Left hindlimb (tissue), 1 donor: ENCODE results near the gene MARCKS.
A peak's percentile ranks its signal among the peaks of the same experiment; 100 is the strongest.

Source experiments
- DNase-seq: peaks from one replicate; pipeline ENCODE4 v3.0.0-alpha.2; 2018

The MARCKS gene

DNA sequence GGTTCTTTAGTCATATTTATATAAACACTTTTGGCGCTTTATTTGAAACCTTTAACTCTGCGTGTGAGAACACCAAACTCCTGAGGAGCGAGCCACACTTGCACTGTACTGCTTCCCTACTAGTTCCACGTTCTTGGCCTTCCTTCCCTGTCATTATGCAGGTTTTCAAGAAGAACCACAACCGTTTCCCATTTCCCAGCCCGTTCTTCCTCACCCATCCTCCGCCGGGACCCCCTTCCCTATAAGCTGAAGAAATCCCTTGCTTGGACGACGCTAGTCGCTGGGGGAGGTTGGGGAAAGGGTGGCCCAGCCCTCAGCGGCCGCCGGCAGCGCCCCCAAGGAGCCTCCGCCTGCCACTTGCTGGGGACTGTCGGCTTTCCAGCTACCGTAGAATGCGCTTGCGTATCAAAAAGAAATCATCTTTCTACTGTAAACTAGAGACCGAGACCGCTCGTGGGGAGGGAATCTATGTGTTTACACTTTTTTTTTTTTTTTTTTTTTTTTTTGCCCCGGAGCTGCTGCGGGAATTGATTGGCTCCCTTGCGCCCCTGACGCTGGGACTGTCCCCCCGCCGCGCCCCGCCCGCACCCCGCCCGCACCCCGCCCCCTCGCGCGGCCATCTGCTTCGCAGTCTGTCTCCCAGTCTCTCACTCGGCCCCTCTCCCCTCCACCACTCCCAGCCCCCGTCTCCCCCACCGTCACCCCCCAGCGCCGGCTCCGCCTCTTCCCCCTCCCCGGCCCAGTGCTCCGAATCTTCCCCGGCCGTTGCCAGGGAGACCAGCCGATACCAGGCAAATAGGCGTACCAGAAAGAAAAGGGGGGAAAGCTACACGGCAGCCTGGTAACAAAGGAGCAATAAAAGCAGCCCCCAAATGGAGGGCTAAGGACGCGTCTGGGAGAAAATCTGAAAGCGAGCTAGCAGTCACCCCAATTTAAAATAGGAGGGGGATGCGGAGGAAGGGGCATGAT lies 2.3 kb upstream of the MARCKS start:
- DNase-seq: peak; percentile 97

DNA sequence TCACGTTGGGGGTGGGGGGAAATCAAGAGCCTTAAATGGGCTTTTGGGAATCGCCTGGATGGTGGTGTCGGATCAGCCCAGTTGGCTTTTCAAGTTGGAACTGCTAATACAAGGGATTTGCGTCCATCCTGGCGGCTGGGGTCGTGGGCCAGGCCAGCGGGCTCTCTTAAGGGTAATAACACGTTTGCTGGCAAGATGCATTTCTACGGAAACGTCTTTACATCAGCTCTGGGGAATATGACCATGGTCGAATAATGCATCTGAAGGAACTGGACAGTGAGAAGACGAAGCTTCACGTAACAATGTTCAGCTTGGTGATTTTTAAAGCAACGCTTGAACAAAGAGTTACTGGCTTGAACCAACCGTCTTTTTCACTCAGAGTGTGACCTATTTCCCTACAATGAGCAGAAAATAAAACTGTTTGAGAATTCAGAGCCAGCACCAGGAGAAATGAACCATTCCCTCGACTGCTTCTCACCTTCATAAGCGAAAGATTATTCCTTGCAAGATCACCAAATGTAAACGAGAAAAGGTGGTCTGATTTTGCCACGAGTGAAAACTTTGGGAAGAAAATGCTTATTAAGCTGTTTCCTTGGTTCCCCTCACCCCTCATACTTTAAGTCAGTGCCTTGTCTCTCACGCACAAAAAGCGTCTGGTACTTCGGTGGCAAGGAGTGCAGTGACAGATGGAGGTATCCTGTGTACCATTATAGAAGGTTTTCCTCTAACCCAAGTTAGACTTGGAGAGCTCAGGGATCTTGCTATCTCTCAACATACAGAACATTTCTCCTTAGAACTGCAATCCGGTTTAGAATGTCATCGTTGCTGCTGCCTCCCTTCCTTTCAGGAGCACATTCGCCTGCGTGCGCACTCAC lies 1.4 kb upstream of the MARCKS start:
- peak; percentile 63 for DNase-seq

DNA sequence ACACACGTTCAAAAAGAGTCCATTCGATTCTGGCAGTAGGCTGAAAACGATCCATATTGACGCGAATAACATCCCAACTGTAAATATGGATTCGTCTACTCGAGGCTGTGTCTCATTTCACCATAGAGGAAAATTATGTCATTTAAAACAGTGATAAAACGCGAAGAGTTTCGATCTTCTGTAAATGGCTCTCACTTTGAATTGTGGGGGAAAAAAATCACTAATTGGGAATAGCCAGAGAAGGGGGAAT lies 845 bp upstream of the MARCKS start:
- DNase-seq: no peak

DNA sequence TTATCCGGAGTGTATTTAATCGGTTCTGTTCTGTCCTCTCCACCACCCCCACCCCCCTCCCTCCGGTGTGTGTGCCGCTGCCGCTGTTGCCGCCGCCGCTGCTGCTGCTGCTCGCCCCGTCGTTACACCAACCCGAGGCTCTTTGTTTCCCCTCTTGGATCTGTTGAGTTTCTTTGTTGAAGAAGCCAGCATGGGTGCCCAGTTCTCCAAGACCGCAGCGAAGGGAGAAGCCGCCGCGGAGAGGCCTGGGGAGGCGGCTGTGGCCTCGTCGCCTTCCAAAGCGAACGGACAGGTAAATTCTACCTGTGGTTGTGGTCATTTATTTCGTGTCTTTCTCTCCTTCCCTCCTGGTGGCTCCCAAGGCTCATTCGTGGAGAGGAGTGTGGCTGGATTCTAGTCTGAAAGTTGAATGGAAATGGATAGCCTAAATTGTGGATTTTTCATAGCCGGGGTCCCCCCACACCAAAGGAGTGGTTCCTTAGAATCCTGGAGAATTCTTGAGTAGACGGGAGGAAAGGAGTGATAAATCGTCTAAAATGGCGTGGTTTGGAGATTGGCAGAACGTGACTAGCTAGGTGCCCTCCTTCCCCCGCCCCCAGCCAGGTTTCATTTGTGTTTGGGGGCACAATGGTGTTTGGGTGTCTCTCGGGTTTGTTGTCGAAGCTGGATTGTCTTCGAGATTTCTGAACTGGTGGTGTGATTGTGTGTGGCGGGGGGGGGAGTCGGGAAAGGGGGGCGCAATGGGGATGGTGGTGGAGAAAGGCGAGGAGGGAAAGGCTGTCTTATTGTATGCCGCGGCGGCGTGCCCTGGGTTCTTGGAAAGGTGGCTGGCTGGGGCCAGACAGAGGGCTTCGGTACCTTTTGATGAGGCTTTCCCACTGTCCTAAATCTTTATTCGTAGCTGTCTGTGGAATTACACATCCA lies 673 bp downstream of the MARCKS start:
- DNase-seq: peak; percentile 86

DNA sequence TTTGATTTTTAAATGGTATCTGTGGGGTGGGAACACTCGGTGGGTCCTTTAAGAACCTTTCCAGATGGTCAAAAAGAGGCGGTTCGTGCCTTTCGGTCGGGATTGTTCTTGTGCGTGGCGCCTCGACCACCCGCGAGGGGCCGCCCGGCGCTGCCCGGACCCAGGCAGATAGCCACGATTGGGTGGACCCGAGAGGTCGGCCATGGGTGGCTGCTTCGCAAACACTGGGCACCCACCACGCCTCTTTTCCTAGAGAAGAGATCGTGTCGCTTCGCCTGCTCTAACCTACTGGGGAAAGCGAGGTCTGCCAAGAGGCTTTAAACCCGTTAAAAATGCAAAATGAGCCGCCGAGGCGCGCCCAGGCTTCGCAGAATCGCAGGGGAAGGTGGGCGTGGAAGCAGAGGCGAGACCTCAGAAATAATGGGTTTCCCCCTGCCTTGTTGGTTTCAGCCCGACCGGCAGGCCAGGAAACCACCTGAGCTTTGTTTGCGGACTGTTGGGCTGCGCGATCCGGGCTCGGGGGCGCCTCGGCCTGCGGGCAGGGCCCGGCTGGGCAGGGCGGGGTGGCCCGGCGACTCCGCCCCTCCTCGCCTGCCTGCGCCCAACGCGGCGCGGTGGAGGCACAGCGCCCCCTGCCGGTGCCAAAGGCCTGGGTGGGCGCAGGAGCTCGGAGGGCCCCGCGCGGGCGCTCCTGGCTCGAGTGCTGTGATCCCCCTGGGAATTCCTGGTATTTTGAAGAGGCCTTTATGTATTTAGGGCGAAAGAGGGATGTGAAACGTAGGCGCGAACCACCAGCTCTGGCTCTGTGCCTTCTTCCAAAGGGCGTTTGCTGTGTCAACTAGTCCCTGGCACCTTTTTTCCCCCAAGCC lies 1.6 kb downstream of the MARCKS start:
- peak; percentile 95 for DNase-seq

DNA sequence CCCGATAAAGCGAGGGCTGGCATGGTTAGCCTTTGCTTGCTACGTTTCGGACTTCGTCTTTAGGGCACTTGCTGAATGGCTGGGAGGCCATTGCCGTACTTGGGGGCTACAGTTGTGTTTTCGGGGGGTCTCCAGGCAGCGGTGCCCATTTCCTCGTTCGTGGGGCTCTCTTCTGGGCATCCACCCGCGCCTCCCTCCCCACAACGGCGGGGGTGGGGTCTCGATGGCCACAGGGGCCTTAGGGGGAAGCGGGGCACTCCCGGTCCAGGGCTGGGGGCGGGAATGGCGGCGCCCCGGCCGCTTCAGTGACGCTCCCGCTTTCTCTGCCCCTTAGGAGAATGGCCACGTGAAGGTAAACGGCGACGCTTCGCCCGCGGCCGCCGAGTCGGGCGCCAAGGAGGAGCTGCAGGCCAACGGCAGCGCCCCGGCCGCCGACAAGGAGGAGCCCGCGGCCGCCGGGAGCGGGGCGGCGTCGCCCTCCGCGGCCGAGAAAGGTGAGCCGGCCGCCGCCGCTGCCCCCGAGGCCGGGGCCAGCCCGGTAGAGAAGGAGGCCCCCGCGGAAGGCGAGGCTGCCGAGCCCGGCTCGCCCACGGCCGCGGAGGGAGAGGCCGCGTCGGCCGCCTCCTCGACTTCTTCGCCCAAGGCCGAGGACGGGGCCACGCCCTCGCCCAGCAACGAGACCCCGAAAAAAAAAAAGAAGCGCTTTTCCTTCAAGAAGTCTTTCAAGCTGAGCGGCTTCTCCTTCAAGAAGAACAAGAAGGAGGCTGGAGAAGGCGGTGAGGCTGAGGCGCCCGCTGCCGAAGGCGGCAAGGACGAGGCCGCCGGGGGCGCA lies 2.4 kb downstream of the MARCKS start:
- DNase-seq: no peak

DNA sequence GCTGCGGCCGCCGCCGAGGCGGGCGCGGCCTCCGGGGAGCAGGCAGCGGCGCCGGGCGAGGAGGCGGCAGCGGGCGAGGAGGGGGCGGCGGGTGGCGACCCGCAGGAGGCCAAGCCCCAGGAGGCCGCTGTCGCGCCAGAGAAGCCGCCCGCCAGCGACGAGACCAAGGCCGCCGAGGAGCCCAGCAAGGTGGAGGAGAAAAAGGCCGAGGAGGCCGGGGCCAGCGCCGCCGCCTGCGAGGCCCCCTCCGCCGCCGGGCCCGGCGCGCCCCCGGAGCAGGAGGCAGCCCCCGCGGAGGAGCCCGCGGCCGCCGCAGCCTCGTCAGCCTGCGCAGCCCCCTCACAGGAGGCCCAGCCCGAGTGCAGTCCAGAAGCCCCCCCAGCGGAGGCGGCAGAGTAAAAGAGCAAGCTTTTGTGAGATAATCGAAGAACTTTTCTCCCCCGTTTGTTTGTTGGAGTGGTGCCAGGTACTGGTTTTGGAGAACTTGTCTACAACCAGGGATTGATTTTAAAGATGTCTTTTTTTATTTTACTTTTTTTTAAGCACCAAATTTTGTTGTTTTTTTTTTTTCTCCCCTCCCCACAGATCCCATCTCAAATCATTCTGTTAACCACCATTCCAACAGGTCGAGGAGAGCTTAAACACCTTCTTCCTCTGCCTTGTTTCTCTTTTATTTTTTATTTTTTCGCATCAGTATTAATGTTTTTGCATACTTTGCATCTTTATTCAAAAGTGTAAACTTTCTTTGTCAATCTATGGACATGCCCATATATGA lies 3.2 kb downstream of the MARCKS start:
- DNase-seq: peak; percentile 65

DNA sequence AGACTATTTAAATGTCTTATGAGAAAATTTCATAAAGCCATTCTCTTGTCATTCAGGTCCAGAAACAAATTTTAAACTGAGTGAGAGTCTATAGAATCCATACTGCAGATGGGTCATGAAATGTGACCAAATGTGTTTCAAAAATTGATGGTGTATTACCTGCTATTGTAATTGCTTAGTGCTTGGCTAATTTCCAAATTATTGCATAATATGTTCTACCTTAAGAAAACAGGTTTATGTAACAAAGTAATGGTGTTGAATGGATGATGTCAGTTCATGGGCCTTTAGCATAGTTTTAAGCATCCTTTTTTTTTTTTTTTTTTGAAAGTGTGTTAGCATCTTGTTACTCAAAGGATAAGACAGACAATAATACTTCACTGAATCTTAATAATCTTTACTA lies 5.0 kb downstream of the MARCKS start:
- DNase-seq: no peak

DNA sequence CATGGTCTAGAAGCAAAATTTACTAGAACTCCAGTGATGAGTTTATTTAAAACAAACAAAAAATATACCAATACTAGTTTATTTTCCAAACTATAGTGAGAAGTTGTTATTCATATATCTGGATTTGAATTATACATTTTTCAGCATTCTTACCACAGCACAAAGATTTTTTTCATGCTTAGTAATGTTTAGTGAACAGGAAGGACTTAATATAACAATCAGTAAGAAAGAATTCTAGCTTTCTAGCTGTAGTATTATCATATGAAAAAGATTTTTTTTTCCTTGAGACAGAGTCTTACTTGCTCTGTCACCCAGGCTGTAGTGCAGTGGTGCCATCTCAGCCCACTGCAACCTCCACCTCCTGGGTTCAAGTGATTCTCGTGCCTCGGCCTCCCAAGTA lies 13.8 kb downstream of the MARCKS start:
- DNase-seq: no peak

DNA sequence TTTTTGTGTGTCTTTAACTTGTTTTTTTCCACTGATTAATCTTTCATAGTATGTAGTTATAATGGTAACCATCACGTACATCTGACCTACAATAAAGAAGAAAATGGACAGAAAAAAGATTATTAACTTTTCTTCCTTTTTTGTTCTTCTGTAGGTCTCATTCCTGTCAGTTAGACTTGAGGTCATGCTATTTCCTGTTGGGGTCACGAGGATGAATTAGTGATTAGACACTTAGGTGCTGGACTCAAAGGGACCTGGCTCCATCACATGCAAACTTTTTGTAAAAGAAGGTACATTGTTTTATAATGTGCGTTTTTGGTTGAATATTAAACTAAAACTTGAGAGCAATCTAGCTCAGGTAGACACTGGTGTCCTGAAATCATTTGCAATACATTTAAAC lies 14.8 kb downstream of the MARCKS start:
- DNase-seq: no peak

DNA sequence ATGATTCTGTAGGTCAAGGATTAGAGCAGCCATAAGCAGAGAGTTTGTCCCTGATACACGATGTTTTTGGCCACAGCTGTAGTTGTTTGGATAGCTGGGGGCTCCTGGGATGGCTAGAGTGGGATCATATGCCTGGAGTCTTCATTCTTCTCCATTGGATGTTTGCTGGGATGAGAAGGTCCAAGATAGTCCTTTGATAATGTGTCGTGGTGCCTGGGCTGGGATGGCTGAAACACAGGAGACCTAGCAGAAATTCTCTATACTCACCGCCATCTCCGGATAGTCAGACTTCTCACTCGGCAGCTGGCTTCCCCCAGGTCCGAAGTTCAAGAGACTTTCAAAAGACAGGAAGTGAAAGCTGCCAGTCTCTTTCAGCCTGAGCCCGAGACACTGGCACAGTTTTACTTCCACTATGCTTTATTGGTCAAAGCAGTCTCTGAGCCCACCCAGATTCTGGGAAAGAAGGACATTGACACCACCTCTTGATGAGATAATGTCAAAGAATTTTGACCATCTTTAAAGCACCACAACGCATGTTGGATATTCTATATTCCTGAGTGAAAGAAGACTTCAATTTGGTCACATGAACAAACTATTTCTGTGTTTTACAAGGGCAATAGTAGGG lies 16.0 kb downstream of the MARCKS start:
- DNase-seq: no peak

DNA sequence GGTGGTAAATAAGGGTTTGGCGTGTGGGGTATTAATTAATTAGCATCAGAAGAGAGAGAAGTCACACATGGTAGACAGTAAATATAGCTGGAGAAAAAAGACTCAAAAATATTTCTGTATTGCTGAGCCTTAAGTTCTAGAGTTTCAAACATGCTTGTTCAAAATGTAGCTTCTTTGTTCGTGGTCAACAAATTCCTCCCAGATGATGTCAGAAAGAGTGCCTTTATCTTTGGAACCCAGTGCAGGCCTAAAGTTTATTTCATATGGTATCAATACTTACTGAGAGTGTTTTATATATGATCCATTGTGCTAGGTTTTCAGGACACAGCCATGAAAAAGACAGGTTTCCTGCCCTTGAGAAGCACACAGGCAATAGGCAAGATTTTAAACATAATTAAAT lies 18.3 kb downstream of the MARCKS start:
- DNase-seq: no peak

DNA sequence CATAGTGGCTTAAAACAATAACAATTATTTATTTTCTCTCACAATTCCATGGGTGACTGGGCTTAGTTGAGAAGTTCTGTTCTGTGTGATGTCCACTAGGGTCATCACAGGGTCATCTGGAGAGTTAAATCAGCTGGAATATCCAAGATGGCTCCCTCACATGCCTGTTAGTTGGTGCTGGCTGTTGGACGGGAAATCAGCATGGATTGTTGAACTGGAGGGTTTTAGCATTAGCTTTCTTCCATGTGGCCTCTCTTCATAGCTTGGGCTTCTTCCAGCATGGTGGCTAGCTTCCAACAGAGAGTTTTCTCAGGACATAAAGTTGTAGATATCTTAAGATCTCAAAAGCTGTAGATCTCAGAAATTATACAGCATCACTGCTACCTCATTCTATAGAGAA lies 19.6 kb downstream of the MARCKS start:
- no peak for DNase-seq

DNA sequence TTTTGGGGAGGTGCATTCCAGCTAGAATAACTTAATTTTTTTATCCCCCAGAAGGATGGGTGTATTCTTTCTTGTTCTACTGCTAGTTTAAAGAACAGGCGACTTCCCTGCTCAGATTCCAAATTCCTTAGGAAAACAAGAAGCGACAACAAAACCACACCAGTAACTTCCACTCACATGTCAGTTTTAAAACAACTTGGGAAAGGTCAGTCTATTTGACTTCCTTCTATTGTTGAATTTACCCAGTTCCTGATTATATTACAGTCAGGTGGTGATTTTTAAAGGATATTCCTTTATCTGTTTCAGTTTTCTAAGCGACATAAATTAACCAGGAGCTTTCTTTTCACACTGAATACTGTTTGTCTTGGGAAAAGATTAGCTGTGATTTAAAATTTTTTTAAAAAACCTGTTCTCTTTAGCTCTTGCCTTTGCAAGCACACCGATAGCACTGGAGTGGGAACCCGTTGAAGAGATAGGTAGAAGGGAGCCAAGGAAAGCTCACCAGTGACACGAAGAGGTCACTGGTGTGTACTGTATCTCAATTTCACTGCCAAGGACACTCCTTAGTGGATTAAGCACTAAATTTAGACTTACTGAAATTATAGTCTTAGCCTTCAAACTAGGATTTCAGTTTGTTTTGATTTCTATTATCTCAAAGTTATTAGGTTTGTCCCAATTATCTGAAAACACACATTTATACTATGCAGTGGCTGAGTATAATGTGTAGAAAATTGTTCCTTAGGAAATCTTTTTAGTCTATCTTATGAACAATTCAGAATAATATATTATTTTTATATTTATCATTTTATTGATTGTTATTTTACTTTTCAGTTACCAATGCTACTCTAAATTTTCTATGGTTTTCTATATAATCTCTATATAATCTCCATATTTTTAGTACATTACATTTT lies 22.3 kb downstream of the MARCKS start:
- peak; percentile 74 for DNase-seq

DNA sequence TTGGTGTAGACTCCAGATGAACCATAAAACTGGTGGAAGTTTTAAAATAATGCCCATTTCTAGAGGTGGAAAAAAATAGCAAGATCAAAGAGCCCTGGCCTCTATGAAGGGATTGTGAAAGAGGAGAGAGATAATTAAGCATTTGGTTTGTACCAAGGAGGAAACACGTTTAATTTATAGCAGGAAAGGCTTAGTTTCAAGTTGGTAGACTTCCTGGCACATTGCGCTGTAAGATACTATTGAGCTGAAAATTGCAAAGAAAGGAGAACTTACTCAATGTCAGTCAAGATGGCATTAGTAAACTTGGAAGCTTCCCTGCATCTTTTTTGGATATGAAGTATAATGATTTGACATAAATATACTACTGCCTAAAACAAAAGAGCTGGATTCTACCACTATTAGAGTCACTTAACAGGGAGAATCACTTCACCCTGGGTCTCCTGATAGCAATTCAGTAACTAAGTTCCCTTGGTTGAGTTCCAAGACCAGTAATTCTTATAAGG lies 24.4 kb downstream of the MARCKS start:
- DNase-seq: no peak

DNA sequence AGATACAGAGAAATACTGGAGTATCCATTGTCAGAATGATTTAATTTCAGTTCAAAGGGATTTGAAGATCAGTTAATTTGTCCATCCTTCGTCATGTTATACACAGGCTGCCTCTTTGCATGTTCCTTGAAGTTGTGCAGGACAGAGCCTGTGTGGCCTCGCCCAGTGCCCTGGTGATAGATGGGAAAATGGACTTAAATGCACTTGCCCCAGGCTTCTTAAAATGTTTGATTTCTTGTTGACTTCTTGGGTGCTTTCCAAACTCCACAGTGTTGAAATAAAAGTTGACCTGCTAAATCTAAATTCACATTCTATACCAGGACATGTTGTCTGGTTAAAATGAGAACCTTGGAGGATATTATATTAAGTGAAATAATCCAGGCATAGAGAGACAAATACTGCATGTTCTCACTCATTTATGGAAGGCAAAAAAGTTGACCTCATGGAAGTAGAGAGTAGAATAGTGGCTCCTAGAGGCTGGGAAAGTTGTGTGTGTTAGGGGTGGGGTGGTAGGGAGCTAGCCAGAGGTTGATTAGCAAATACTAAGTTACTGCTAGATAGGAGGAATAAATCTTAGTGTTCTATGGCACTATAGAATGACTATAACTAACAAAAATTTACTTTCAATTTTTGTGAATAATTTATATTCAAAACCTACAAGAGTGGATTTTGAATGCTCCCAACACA lies 25.3 kb downstream of the MARCKS start:
- no peak for DNase-seq

DNA sequence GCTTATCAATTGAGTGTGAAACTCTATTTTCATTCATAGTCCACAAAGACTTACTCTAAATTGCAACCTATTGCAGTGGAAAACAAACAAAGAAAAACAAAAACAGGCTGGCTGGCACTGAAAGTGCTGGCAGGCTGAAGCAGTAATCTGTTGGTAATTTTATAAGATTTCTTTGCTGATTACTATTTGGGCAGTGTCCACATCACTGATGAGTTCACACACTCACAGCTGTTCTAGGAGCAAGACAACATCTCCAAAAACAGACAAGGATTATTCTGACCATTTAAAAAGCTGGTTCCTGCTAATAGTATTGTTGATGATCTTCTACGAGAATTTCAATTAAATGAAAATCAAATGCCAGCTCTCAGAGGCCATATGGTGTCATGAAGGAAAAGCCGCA lies 26.9 kb downstream of the MARCKS start:
- DNase-seq: no peak

DNA sequence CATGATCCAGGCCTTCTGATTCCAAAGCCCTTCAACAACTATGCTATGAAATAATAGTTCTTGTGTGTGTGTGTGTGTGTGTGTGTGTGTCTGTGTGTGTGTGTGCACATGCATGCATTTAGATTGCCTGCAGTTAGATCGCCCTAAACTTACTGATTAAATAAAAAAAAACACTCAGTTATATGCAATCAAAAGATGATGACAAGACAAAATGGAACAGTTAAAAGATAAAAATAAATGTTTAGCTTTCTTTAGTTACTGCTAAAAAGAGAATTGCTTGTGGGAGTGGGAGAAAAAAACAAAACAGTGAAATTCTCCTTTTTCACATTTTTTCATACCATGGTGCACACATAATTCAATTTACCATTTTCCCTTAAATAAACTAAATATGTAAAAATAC lies 29.4 kb downstream of the MARCKS start:
- DNase-seq: no peak
